ENCODE data around the gene PHEX. TPM values are rescaled to one million over a fixed set of nuclear protein-coding genes. Genes with fewer than 3 reads are reported as not detected.

PHEX gene
- total RNA-seq, 1 experiment from 2014 or later: 0.27 TPM

GRCh38 chrX:21993265-21993664 lies 38.9 kb upstream of the PHEX start:
- no TSS peak for BruUV-seq (replicated peaks)
- RAD21 ChIA-PET (ENCODE audit: low non-redundant PET in 1 of 2, low total read pairs in 2 of 2, uncharacterized antibody in 2 of 2, unreplicated experiment in 2 of 2): no interaction called here
- H3K4me2 ChIP-seq (ENCODE audit: low read length): no peak overlapping the region
- H3K79me2 ChIP-seq (ENCODE audit: insufficient read depth, low read length): no peaks in the 10 kb centered on the region; the same call in 1 of the 2 replicates
- H3K36me3 ChIP-seq (ENCODE audit: control insufficient read depth in 1 of 2, insufficient read depth in 2 of 2, low read length in 2 of 2): peaks cover 0 to 4% of the 10 kb centered on the region in 2 experiments; a peak in 2 of 4 replicates
- no peak for ATAC-seq
- H3K27me3 ChIP-seq (ENCODE audit: insufficient read depth, low read length): no peaks in the 10 kb centered on the region
- TF ChIP-seq TCF7L2 (IDR thresholded peaks at IDR 0.05; ENCODE audit: borderline replicate concordance, extremely low read depth, insufficient read depth, insufficient read length) (no peak), ELF1 (IDR thresholded peaks at IDR 0.05; ENCODE audit: borderline replicate concordance, low read depth) (no peak), SP1 (IDR thresholded peaks at IDR 0.05; ENCODE audit: low read depth) (no peak), REST (IDR thresholded peaks at IDR 0.05; ENCODE audit: low read depth) (no peak), SRF (IDR thresholded peaks at IDR 0.05; ENCODE audit: low read depth) (no peak), JUND (IDR thresholded peaks at IDR 0.05) (no peak), EZH2phosphoT487 (IDR thresholded peaks at IDR 0.05; ENCODE audit: borderline replicate concordance) (no peak), YY1 (IDR thresholded peaks at IDR 0.05; ENCODE audit: extremely low read depth, insufficient replicate concordance, low read depth, low read length) (no peak), CEBPB (IDR thresholded peaks at IDR 0.05; ENCODE audit: low read depth) (no peak), ZFX (IDR thresholded peaks at IDR 0.05) (no peak), POLR2AphosphoS5 (IDR thresholded peaks at IDR 0.05; ENCODE audit: low read depth, low read length) (no peak), ZNF274 (IDR thresholded peaks at IDR 0.05; ENCODE audit: low read depth, low read length) (no peak), EZH2 (IDR thresholded peaks at IDR 0.05) (no peak), MAX (IDR thresholded peaks at IDR 0.05) (no peak), SIN3A (IDR thresholded peaks at IDR 0.05; ENCODE audit: low read depth) (no peak)
- no peak overlapping the region for H3K27ac ChIP-seq (ENCODE audit: low read depth, low read length)
- POLR2A ChIA-PET: no interaction called here
- H3K9me3 ChIP-seq (ENCODE audit: control insufficient read depth in 1 of 2, insufficient read depth in 1 of 2, low read depth in 1 of 2, low read length in 2 of 2): no peaks in the 10 kb centered on the region
- H3K9ac ChIP-seq (ENCODE audit: low read length): no peak overlapping the region
- CTCF ChIA-PET: no interaction called here
- no peak overlapping the region for H2AFZ ChIP-seq (ENCODE audit: low read depth, low read length, poor library complexity, severe bottlenecking)
- H4K20me1 ChIP-seq (ENCODE audit: insufficient read depth): no peaks in the 10 kb centered on the region
- H3K9me2 ChIP-seq (ENCODE audit: insufficient read depth): no peaks in the 10 kb centered on the region
- no peak for DNase-seq (ENCODE audit: low read depth, low spot score)
- H3K4me3 ChIP-seq (replicated peaks in 1 of 2; ENCODE audit: low read depth in 1 of 2, low read length in 2 of 2): no peak overlapping the region
- intact Hi-C loops (cut with micrococcal nuclease): no loop called here
- H3K4me1 ChIP-seq (ENCODE audit: control insufficient read depth in 1 of 2, insufficient read depth in 2 of 2, low read length in 2 of 2): no peaks in the 10 kb centered on the region

All from HCT116 (cell line).